GM12875 (cell line): ENCODE measurements around the gene PRKCB.

Experiments used
- H3K4me3 ChIP-seq: one replicate; pipeline ENCODE4 v1.5.1; 2011; ENCODE audit warnings: low read depth, low read length, control low read depth
- CTCF ChIP-seq: IDR thresholded peaks from 2 replicates; pipeline ENCODE4 v1.5.1; 2011; ENCODE audit warnings: low read depth, mild to moderate bottlenecking, control low read depth, inconsistent platforms, low read length, moderate library complexity, borderline replicate concordance; ENCODE audit not compliant: insufficient read depth

The PRKCB gene

DNA sequence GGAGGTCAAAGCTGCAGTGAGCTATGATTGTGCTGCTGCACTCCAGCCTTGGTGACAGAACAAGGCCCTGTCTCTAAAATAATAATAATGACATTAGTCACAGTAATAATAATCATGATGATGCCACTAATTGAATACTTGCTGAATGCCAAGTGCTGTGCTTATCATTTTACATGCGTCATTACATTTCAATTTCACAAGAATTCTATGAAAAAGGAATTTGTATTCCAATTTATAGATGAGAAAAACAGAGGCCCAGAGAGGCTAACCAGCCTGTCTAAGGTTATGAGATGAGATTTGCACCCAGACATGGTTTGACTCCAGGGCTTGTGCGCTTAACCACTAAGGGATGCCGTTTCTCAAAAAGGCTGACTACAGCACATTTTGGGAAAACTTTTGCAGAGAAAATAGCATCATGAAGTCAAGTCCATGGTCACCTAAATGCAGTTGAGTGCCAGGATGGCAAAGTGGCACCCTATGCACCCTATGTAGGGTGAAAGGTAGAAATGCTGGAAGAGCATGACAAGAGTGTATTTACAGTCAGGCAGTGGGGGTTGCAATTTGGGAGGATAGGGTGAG, 276.0 kb downstream of the PRKCB start:
- no peak for TF ChIP-seq CTCF
- H3K4me3 ChIP-seq = no peak overlapping the region

DNA sequence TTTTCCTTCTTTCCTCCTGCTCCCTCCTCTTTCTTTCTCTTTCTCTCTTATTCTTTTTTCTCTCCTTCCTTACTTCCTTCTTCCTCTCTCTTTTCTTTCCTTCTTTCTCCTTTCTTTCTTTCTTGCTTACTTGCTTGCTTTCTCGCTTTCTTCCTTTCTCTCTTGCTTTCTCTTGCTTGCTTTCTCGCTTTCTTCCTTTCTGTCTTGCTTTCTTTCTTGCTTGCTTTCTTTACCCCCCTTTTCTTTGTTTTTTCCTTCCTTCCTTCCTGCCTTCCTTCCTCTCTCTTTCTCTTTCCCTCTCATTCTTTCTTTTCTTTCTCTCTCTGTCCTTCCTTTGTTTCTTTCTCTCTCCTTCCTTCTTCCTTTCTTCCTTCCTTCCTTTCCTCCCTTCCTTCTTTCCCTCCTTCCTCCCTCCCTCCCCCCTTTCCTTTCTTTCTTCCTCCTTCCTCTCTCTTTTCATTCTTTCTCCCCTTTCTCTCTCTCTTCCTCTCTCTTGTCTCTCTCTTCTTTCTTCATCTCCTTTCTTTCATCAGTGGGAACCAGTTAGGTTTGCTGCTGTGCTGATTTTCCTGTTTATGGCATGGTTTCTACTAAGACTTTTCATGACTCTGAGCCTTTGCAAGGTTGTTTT, 277.4 kb downstream of the PRKCB start:
- no peak for TF ChIP-seq CTCF
- H3K4me3 ChIP-seq = no peak overlapping the region

DNA sequence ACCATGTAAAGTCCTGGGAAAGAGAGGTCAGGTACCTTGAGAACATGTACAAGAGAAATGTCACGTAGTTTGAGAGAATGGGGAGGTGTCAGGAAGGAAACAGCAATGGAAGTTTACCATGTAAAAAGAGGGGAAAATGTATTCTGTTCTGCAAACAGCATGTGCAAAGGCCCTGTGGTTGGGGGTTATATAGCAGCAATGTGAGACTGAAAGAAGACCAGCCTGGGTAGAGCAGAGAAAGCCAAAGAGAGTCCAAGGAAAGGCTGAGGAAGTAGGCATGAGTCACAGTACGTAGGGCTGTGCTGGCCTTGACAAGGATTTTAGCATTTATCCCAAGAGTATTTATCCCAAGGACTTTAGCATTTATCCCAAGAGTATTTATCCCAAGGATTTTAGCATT, 279.1 kb downstream of the PRKCB start:
- no peak overlapping the region for H3K4me3 ChIP-seq
- TF ChIP-seq CTCF = no peak

- no peak for TF ChIP-seq CTCF
- no peak overlapping the region for H3K4me3 ChIP-seq
Observed at GRCh38 chr16:24116046-24116776, 280.4 kb downstream of the PRKCB start.

DNA sequence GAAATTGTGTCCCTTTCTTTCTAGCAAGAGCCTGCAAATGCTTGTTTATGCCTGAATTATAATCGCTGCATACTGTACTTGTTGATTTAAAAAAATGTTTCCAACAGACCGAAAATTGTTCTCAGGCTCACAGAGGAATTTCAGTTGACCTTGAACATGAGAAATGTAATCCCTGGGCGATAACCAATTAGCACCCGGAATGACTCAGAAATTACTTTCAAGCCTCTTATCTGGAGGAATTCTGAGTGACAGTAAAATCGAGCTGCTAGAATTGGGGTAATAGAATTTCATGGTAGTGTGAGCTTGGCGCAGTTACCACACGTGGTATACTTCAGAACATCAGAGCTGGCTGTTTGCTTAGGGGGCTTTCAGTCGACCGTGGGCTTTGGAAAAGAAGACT, 281.2 kb downstream of the PRKCB start:
- TF ChIP-seq CTCF = no peak

DNA sequence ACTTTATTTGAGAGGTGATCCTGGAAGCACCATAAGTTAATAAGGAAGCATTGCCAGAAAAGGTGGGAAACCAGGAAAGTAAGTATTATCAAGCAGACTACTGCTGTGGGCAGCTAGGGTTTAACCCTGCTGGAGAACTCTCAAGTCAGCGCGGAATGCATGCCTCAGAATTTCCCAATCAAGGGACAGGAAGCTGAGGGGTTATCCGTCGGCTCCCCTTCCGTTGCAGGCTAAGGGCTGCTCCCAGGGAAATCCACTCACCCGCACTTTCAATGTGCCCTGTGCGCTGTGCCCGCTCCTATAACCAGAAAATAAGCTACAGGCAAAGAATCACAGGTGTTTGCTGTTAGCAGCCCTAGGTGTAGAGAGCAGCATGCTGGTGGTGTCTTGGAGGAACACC, 281.9 kb downstream of the PRKCB start:
- TF ChIP-seq CTCF = no peak
- no peak overlapping the region for H3K4me3 ChIP-seq

More for the DNA sequence above, 281.2 kb downstream of the PRKCB start:
- no peak overlapping the region for H3K4me3 ChIP-seq
